NCI-H2171 (cell line): ENCODE data around the gene ARL6IP4.

Experiments used
- DNase-seq: peaks from one replicate; lab custom pipeline; 2025; lab: John Stamatoyannopoulos, UW

The ARL6IP4 gene

DNA sequence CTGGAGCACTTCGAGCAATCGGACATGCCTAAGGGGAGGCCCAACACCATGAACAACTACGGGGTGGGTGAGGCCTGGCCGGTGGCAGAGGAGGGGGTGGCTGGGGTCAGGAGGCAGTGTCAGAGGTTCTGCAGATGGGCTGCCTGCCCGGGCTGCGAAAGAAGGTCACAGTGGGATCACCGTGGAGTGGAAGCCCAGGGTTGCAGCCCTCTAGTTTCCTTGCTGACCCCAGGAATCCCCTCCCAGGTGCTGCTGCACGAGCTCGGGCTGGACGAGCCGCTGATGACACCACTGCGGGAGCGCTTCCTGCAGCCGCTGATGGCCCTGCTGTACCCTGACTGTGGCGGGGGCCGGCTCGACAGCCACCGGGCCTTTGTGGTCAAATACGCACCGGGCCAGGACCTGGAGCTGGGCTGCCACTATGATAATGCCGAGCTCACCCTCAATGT is 1.9 kb upstream of the ARL6IP4 start:
- no peak for DNase-seq

DNA sequence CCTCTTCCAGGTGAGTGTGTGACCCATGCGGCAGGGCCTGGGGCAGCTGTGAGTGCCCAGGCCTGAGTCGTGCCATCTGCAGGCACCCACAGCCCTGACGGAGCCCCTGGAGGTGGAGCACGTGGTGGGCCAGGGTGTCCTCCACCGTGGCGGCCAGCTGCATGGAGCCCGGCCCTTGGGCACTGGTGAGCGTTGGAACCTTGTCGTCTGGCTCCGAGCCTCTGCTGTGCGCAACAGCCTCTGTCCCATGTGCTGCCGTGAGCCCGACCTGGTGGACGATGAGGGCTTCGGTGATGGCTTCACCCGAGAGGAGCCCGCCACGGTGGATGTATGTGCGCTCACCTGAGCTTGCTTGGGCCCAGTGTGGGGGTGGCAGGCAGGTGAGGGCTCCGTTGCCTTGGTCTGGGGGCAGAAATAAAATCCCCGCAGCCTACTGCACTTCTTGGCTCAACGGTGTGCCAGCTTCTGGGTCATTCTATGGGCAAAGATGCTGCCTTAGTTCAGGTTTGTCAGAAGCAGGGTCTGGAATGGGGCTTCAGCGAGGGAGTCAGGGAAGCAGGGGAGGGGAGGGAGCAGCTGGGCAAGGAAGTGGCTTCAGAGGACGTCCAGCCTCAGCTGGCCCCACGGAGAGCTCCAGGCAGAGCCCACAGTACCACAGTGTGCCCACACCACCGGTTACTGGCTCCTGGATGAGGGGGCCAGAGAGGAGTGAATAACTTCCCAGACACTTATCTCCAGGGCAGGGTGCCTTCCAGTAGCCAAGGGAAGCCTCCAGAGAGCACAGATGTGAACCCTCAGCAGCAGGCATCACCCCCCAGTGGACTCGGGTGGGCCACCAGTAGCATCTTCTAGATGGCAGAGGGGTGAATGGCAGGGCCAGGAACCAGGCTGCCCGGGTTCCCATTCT is 1.2 kb upstream of the ARL6IP4 start:
- no peak for DNase-seq

DNA sequence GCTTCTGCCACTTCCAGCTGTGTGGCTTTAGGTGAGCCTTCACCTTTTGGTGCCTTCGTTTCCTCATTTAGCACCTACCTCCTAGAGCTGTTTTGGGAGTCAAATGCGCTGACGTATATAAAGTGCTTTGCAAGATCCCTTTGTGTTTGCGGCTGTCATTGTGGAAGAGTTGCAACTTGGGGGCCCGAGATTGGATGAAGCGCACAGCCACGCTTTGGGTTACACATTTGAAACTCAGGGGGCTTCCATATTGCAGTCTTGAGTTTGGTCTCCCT is 636 bp upstream of the ARL6IP4 start:
- DNase-seq = no peak

DNA sequence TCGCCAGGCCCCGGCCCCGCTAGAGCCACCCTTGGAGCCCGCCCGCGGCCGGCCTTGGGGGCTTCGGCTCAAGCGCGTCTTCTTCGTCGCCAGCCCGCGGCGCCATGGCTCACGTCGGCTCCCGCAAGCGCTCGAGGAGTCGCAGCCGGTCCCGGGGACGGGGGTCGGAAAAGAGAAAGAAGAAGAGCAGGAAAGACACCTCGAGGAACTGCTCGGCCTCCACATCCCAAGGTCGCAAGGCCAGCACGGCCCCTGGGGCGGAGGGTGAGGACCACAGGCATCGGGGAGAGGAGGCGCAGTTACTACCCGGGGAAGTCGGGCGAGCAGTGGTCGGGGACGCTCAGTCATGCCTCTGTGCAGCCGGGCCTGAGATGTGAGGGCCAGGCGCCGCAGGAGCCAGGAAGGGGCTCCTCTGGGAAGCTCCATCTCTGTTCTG is 573 bp downstream of the ARL6IP4 start:
- DNase-seq = no peak

DNA sequence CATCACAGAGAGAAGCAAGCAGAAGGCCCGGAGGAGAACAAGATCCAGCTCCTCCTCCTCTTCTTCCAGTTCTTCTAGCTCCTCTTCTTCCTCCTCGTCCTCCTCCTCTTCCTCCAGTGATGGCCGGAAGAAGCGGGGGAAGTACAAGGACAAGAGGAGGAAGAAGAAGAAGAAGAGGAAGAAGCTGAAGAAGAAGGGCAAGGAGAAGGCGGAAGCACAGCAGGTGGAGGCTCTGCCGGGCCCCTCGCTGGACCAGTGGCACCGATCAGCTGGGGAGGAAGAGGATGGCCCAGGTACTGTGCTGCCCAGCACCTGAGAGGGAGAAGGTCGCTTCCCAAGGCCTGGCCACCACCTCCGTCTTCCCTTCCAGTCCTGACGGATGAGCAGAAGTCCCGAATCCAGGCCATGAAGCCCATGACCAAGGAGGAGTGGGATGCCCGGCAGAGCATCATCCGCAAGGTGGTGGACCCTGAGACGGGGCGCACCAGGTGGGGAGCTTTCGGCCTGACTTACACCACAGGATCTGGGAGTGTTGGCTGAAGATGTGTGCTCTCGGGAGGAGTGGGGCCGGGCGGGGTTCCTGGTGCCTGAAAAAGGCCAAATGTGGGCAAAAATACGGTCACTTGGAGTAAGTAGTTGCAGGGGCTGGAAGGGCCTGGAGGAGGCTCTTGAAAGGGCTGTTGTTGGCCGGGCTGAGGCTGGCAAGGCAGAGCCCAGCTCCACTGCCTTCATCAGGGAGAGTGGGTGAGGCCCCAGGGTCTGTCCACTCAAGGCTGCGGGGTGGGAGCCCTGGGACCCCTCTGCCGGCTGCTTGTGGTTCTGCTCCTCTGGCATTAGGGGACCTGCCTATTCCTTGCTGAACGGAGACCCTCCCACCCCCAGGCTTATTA is 1.4 kb downstream of the ARL6IP4 start:
- no peak for DNase-seq

DNA sequence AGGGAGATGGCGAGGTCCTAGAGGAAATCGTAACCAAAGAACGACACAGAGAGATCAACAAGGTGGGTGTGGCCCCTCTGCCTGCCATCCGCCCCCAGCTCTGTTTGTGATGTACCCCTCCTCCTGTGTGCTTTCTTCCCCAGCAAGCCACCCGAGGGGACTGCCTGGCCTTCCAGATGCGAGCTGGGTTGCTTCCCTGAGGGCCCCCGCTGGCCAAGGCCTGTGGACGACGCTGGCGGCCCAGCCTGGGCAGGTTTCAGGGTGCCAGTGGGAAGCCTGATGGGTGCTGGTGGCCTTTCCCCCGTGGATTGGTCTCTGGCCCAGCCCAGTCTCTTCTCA is 2.0 kb downstream of the ARL6IP4 start:
- DNase-seq = no peak

DNA sequence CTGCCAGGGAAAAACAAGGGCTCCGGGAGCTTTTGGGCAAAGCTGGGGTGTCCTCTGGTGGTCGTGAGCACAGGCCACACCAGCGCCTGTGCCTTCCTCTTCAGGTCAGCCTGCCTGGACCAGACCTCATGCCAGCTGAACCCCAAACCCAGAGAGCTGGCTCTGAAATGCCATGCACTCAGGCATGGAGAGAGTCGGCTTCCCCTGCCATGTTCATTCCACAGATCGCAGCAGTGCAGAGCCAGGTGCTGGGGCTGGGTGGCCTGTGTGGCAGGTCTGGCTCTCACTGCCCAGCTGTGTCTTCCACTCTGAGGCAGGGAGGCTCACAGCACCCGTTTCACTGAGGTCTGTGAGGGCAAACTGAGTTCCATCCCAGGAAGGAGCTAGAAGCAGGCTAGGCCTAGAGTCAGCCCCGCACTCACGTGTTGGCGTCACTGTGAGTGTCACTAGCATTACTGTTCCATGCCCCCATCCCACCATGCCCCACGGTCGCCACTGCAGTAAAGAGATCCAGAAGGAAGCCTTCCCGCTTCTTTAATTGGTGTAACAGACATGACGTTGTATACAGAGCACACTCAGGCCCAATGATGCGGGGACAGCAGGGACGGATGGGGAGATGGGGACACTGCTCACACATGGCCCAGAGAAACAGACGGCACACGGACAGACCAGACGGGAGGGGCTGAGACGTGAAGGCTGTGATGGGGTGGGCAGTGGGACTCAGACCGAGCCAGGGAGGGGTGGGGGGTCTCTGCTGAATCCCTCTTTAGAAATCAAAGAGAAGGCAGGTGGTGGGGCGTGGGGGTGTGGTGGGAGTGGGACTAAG is 2.7 kb downstream of the ARL6IP4 start:
- no peak for DNase-seq

DNA sequence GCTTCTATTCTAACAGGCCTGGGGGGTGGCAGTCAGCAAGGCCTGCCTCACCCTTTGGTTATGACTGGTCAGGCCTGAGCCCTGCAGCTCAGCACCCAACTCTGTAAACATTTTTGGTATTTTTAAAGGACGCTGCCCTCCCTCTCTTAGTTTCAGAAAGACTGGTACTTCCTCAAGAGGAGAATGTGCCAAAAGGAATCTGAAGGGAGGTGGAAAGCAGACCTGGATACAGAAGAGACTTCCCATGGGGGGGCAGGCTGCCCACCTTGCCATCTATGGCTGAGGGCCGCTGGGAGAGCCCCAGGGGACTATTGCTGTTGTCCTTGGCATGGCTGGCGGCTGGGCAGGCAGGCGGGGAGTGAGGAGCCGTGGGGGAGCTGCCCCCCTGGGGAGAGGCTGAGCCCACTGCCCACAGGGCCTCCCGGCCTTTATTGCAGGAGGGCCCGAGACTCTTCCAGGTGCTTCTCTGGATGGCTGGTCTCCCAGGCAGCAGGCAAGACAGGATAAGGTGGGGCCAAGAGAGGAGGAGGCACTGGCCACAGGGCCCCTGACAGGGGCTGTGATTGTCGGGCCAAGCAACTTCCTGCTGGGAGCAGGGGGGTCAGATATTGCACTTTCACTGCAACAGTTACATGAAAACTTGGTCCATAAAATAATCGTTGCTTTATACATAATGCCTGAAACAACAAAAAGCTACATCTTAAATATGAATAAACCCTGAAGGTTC is 3.5 kb downstream of the ARL6IP4 start:
- no peak for DNase-seq

DNA sequence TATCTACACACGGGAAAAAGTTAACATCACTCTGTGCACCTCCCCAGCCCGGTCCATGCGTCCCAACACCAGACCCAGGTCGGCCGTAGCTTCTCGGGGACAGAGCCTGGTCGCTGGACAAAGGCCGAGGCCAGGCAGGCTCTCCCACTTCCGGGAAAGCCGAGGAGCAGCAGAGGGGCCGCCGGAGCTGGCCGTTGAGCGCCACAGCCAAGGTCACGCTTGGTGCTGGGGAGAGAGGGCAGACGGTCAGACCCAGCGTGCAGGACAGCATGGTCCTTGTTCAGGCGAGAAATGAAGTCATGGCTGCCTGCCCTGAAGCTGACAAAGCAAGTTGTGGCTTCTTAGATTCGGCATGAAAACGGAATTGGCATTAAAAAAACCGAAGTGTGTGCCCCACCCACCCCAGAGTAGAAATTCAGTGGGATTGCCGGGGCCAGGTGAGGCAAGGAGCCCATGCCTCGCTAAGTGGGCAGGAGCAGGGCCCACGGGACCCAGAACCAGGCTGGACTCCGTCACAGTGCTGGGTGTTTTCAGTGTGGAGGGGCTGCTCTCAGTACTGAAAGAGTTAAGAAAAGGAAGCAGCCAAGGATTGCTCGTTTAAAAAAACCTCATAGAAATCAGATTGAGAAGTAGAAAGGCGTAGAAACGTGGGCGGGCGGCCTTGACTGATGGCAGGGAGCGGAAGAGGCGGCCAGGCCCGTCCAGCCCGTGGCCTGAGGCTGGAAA is 4.3 kb downstream of the ARL6IP4 start:
- DNase-seq = no peak

DNA sequence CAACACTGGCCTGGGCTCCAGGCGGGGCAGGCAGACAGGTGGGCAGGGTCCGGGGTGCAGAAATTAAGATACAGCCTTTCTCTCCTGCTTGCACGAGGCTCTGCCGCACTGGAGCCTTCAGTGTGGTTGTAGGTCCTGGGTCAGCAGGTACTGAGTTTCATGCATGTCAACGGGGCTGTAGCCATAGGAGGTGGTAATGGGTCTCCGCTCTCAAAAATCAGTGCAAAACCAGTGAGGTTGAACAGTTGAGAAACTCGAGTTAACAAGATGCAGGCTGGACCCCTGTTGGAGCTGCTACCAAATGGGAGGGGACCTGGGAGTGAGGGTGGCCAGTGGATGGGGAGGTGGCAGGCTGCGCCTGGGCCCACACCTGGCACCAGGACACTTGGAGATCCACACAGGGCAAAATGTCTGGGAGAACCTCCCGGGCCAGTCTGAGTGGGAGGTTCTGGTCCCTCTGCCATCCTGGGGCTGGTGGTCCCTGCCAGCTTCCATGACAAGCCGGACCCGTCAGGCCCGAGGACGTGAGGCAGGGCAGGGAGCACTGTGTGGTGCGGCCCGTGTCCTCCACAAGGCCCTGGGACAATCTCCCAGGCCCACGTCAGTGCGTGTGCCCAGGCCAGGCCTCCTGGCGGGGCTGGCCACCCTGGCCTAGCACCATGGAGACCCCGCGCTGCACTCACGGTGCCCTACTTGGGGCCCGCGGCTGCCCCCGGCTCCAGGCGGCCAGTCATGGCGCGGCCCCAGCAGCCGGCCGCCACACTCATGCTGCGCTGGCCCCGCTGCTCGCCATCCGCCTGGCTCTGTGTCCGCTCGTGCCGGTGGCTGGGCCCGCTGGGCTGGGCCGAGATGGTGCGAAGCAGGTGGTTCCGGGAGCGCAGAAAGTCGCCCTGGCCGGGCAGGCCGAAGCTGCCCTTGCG is 5.1 kb downstream of the ARL6IP4 start:
- no peak for DNase-seq

DNA sequence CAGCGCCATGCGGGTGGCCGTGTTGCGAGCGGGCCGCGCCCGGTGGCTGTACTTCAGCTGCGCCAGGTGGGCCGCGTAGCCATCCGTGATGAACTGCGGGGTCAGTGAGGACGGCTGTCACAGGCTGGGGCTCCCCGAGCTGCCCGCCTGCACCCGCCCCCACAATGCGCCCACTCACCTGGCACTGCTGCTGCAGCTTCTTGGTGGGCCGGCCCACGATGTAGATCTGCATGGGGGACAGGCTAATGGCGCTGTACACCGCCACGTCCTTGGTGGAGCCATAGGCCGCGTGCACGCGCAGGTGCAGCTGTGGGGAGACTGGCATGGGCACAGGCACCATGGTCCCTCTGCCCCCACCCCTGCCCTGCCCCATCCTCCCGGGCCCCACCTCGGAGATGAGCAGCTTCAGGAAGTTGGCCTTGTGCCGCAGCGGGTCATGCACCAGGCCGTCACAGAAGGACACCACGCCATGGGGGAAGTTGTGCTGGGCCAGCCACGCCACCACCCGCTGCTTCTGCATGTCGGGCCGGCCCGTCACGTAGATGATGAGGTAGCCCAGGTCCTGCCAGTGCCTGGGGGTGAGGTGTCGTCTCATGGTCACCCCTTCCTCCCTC is 5.9 kb downstream of the ARL6IP4 start:
- no peak for DNase-seq

DNA sequence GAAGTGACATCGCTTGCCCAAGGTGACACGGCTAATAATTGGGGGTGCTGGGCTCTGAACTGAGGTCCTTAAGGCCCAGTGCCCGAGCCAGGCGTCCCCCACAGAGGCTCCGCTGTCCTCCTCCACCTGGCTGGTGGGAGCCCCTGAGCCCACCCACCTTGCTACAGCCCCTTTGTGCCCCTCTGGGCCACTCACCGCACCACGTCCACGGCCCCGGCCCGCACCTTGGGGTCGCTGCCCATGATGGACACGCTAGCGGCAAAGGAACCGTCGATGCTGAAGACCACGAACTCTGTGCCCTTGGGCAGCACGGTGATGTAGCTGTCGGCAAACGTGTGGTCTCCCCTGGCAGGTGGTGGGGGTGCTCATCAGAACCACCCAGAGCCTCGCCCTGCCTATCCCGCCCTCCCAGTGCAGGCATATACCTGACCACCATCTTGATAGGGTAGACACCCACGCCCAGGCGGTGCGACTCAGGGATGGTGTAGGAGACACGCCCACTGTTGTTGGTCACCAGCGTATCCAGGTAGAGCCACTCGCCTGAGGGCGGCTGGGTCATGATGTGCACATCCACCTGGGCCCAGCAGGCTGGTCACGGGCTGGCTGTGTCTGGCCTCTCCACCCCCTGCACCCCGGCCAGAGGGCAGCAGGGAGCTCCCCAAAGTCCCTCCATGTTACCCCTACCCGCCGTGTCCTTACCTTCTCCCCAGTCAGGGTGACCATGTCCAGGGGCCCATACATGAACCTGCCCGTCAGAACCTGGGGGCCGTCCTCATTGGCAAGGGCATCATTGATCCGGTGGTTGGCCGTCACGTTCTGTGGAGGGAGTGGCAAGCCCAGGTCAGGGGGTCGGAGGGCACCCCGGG is 6.8 kb downstream of the ARL6IP4 start:
- no peak for DNase-seq

DNA sequence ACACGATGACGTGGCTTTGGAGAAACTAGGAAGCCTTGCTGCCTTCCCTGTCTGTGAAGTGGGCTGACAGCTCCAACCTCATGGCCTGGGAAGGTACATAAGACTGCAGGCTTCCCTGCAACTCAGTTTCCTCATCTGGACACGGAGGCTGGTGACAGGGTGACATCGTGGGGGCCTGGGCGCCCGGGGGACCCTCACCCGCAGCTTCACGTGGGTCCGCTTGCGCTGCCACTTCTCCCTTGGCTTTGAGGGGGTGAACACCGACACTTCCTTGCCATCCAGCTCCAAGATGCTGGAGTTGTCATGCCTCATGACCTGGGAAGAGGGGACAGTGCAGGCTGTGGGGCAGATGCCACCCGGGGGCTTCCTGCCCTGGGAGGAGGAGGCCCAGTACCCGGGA is 7.6 kb downstream of the ARL6IP4 start:
- no peak for DNase-seq

DNA sequence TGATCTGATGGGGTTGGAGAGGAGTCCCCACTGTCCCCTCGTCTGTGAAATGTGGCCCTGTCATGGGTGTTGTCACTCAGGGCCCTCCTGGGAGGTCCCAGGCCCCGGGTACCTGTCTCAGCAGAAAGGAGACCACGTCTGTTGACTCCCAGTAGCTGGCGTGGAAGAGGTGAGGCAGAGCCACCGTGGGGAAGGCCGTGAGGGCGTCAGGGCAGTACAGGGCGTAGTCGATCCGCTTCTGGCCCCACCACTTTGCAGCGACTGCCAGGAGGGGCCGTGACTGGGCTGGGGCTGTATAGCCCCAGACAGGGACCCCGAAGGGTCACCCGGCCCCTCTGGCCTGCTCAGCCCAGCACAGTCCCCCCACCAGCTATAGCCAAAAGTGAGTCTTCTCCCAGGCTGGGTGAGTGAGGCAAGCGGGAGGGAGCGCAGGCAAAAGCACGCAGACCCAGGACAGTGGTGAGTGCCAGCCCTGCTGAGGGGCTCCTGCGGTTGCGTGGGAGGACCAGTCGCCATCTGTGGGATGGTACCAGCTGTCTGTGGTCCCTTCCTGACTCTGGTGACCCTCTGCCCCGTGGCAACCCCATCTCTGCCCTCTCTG is 8.2 kb downstream of the ARL6IP4 start:
- no peak for DNase-seq

DNA sequence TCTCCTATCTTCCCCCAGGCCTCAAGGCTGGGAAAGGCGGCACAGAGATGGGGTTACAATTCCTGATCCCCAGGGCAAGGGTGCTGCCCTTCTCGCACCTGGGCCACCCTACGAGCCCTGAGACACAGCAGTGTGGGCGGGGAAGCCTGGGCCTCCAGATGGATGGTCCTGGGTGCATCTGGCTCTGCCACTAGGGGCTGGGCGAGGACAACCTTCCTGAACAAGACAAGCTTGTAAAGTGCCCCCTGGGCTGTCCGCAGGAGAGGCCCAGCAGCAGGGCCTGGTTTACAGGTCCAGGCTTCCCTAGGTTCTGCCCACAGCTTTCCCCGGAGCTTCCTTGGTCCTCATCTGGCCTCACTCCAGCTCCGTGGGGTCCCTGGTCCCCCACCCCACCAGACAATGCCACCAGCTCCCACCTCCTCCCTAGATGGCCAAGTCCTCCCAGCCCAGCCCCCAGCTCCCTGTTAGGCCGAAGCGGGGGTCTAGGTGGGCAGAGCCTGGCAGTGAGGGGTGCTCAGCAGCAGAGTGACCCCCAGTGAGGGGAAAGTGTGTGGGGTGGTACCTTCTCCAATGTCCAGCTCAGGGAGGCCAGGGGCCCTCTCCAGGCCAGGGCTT is 8.9 kb downstream of the ARL6IP4 start:
- no peak for DNase-seq

DNA sequence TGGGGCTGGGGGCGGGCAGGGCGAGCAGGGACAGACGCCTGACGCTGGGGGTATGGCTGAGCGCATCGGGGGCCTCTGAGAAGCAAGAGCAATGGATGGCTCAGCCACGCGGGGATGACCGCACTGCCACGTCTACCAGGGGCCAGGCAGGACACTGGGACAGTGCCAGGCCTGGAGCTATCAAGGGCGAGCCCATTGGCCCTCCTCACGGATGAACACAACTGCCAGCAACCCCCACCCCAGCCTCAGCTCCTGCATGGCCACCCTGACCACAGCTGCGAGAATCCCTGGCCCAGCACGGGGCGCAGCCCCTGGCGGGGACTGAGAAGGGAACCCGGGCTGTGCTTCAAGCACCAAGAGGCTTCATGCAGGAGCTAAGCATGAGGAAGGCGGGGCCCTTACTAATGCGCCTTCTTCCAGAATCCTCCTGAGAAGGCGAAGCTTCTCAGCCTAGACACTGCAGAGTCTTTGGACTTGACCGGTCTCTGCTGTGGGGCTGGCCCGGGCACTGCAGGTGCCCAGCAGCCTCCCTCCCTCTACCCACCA is 9.5 kb downstream of the ARL6IP4 start:
- no peak for DNase-seq

DNA sequence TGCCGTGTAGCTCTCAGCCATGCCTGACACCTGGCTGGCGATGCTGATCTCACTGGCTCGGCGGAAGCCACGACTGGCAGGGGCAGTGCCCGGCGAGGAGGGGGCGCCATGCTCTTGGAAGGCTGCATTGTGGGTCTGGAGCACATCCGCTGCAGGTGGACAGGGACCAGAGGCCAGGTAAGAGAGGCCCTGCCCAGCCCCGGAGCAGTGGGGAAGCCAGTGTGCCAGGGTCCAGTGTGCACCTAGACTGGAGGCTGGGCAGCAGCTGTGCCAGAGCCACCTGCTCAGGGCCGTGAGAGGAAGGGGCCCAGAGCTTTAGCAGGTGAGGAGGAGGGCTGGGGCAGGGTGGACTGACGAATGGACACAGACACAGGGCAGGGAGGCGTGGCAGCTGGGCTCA is 10.1 kb downstream of the ARL6IP4 start:
- no peak for DNase-seq
